ENCODE results near the gene RALGAPB. TPM values are rescaled to one million over a fixed set of nuclear protein-coding genes. Genes with fewer than 3 reads are reported as not detected.

RALGAPB gene
- total RNA-seq, 1 donor from 2014 or later = 21.4 TPM

DNA sequence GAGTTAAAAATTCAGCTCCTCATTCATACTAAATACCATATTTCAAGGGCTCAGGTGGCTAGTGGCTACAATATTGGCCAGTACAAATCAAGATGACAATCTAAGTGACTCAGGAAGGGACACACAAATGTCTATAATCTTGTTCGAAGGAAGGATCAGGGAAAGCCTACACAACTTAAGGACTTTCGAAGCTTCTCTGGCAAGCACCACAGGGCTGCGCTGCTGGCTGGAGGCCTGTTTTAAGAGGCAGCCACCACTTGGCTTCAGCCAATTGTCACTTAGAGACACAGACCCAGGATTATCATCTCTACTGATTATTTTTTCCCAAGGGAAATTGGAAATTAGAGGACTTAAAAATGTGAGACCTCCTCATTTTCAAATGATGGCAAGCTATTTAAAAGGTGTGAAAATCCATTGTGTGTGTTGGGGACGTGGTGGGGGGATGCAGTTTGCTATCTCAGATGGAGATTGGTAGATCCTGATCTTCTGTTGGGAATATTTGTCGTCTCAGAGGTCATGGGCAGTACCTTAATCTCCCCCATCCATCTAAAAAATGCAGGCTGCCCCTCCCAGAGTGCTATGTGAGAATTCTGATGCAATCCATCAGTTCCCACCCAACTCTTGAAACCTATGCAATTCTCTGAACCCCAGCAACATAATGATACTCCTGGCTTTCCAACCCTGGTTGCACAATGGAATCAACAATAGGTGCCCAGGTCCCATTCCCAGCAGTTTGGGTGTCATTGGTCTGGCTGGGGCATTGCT, 140.3 kb downstream of the RALGAPB start:
- H3K4me3 ChIP-seq = no peak overlapping the region

DNA sequence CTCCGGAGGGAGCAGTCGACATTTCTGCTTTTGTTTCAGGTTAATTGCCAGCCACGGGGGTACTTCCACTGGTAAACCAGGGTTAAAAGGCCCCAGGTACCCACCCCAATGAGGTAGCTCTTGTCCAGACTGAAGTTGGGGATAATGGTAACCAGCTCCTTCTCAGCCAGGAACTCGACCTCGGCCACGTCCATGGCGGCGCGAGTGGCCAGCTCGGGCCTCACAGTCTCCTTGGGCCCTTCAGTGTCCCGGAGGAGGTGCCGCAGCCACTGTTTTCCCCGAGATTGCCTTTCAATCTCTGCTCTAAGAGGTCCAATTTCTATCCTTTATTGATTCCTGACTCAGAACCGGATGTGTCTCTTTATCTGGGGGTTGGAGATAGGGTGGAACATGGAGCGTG, 142.6 kb downstream of the RALGAPB start:
- Histone ChIP-seq H3K36me3 (no peaks in the 10 kb centered on the region), H3K27ac (replicated peaks) (no peak overlapping the region), H3K27me3 (ENCODE audit: low read depth) (peaks cover 94% of the 10 kb centered on the region), H3K4me1 (no peaks in the 10 kb centered on the region), H3K9me3 (replicated peaks) (no peaks in the 10 kb centered on the region), H3K4me3 (no peak overlapping the region)
- TF ChIP-seq, protein P1, sequence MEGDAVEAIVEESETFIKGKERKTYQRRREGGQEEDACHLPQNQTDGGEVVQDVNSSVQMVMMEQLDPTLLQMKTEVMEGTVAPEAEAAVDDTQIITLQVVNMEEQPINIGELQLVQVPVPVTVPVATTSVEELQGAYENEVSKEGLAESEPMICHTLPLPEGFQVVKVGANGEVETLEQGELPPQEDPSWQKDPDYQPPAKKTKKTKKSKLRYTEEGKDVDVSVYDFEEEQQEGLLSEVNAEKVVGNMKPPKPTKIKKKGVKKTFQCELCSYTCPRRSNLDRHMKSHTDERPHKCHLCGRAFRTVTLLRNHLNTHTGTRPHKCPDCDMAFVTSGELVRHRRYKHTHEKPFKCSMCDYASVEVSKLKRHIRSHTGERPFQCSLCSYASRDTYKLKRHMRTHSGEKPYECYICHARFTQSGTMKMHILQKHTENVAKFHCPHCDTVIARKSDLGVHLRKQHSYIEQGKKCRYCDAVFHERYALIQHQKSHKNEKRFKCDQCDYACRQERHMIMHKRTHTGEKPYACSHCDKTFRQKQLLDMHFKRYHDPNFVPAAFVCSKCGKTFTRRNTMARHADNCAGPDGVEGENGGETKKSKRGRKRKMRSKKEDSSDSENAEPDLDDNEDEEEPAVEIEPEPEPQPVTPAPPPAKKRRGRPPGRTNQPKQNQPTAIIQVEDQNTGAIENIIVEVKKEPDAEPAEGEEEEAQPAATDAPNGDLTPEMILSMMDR (IDR thresholded peaks at IDR 0.05; ENCODE audit: borderline replicate concordance) = no peak
- no peak for DNase-seq
- intact Hi-C loops (cut with micrococcal nuclease) = no loop called here

More for the DNA sequence above, 140.3 kb downstream of the RALGAPB start:
- Histone ChIP-seq H3K27me3 (ENCODE audit: low read depth) (peaks cover 71% of the 10 kb centered on the region), H3K9me3 (replicated peaks) (no peaks in the 10 kb centered on the region), H3K4me1 (no peaks in the 10 kb centered on the region), H3K36me3 (no peaks in the 10 kb centered on the region), H3K27ac (replicated peaks) (no peak overlapping the region)
- intact Hi-C loops (cut with micrococcal nuclease) = no loop called here
- TF ChIP-seq, protein P1 (IDR thresholded peaks at IDR 0.05; ENCODE audit: borderline replicate concordance) = no peak
- no peak for DNase-seq

DNA sequence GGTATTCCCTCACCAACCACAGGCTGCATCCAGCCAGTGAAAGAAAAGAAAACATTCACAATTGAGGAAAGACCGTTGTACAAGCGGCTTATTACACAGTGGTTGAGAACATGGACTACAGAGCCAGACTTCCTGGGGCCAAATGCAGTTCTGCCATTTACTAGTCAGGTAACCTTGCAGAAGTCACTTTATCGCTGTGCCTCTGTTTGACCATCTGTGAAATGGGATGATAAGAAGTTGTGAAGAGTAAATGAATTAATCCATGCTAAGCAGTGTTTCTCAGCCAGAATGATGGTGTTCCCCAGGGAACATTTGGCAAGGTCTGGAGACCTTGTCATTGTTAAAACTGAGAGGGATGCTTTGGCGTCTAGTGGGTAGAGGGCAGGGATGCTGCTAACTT, 143.8 kb downstream of the RALGAPB start:
- intact Hi-C loops (cut with micrococcal nuclease) = no loop called here
- Histone ChIP-seq H3K4me1 (no peaks in the 10 kb centered on the region), H3K27me3 (ENCODE audit: low read depth) (peaks cover 95% of the 10 kb centered on the region), H3K27ac (replicated peaks) (no peak overlapping the region), H3K9me3 (replicated peaks) (no peaks in the 10 kb centered on the region), H3K4me3 (no peak overlapping the region), H3K36me3 (no peaks in the 10 kb centered on the region)
- TF ChIP-seq, protein P1 (IDR thresholded peaks at IDR 0.05; ENCODE audit: borderline replicate concordance) = no peak
- DNase-seq = no peak

DNA sequence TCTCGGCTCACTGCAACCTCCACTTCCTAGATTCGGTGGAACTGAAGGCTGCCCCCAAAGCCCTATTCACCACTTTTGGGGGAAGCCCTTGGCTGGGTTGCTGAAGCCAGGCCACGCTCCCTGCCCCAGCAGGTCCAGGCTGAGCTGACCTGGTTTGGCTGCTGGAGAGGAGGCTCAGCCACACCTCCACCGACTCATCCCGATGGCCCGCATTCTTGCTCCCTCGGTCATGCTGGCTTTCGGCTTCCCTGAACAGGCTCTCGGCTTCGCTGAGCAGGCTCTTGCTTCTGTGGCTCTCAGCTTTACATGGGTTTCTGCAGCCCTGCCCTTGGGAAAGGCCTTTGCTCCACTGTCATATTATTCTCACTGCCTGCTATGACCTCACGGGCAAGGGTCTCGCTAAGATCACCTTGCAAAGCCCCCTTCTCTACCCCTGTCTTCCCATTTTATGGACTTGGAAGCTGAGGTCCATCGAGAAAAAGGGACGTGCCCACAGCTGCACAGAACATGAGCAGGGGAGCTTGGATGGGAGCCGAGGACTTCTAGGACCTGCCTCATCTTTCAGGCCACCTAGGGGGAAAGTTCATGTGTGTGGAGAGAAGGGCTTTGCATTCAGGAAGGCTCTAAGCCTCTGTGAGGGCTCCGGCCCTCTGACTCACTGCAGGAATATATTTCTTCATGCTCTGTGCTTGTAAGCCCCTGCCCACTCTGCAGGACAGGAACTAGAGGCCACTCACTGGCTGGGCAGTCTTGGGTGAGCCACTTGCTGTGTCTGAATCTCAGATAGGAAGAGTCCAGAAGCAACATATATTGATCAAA, 144.6 kb downstream of the RALGAPB start:
- TF ChIP-seq, protein P1 (IDR thresholded peaks at IDR 0.05; ENCODE audit: borderline replicate concordance) = no peak
- H3K27me3 ChIP-seq (ENCODE audit: low read depth) = peaks cover 90% of the 10 kb centered on the region
- no peak overlapping the region for H3K27ac ChIP-seq (replicated peaks)
- H3K4me1 ChIP-seq = no peaks in the 10 kb centered on the region
- H3K4me3 ChIP-seq = no peak overlapping the region
- H3K9me3 ChIP-seq (replicated peaks) = no peaks in the 10 kb centered on the region
- no peak for DNase-seq
- H3K36me3 ChIP-seq = no peaks in the 10 kb centered on the region
- intact Hi-C loops (cut with micrococcal nuclease) = no loop called here

DNA sequence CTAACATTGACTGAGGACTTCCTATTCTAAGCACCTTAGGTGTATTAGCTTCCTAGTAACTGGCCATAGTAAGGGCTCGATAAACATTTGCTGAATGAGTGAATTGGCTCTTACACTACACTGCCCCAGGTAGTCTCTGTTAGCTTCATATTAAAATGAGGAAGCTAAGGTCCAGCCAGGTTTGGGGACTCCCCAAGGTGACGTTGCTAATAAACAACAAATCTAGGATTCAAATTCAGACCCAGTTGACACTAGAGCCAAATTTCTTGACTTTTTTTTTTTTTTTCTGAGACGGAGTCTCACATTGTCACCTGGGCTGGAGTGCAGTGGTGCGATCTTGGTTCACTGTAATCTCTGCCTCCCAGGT, 145.2 kb downstream of the RALGAPB start:
- Histone ChIP-seq H3K9me3 (replicated peaks) (no peaks in the 10 kb centered on the region), H3K27ac (replicated peaks) (no peak overlapping the region), H3K4me1 (no peaks in the 10 kb centered on the region), H3K36me3 (no peaks in the 10 kb centered on the region), H3K4me3 (no peak overlapping the region), H3K27me3 (ENCODE audit: low read depth) (peaks cover 91% of the 10 kb centered on the region)
- TF ChIP-seq, protein P1 (IDR thresholded peaks at IDR 0.05; ENCODE audit: borderline replicate concordance) = no peak
- DNase-seq = no peak
- intact Hi-C loops (cut with micrococcal nuclease) = no loop called here
